HG02623 (cell line): ENCODE results near the gene TEP1.
"Not testable (repeated sequence)": the region's sequence is repeated elsewhere in the genome, so short reads cannot be mapped to it uniquely, and the experiment has no call there.

Experiments used
- ATAC-seq: cut with Tn5 transposase; IDR thresholded peaks from one replicate; pipeline ENCODE4 v1.9.1; 2021; ENCODE audit warnings: moderate library complexity; ENCODE audit not compliant: unreplicated experiment

TEP1 gene

DNA sequence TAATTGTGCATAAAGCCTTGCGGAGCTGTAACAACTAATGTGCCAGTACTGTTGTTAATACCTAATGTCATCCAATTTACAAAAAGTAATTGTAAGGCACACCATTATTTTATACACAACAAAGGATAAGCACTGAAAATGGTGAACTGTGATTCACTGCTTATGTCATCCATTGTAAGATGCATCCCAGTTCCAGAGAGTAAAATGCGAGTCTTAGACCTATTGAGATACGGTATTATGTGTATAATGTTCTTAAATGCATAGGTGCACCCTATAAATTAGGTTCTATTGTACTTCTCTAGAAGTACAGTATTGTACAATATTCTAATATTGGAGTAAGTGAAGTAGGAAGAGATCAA lies 69.5 kb downstream of the TEP1 start:
- no peak for ATAC-seq

DNA sequence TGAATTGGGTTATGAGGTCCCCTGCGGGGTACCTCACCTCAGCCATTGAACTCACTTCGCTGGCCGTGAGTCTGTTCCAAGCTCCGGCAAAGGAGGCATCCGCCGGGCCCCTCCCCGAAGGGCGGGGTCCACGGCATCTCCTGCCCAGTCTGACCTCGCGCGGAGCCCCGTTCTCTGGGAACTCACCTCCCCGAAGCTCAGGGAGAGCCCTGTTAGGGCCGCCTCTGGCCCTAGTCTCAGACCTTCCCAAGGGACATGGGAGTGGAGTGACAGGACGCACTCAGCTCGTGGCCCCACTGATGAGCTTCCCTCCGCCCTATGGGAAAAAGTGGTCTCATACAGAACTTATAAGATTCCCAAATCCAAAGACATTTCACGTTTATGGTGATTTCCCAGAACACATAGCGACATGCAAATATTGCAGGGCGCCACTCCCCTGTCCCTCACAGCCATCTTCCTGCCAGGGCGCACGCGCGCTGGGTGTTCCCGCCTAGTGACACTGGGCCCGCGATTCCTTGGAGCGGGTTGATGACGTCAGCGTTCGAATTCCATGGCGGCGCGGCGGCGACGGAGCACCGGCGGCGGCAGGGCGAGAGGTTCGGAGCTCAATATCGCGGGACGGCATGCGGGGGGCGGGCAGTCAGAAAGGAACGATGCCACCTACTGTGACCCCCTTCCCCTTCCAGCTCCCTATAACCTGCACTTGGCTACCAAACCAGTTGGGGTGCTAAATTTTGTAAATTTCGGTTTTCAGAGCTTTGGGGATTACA lies 70.0 kb downstream of the TEP1 start, which contains the start of gene PARP2:
PARP2 (plus strand) TSS at position 544 of the 770 bp plus-strand sequence; CDS start at position 551, 7 bp downstream.
- peak; percentile 90 for ATAC-seq

DNA sequence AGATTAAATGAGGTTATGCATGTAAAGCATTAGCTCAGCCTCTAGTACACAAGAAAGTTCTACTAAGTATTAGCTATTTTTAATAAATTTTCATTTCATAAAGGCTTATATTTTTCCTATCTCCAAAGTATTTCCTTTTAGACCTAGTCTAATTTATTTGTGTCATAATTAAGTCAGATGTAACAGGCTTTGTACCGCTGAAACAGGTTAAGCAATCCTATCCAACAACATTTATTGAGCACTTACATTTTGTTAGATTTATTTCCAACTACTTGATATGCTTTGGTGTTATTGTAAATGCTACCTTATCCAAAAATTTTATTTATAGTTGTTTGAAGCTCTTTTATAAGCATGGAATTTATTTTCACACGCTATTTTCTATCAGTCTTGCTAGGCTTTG lies 71.7 kb downstream of the TEP1 start:
- ATAC-seq: no peak

DNA sequence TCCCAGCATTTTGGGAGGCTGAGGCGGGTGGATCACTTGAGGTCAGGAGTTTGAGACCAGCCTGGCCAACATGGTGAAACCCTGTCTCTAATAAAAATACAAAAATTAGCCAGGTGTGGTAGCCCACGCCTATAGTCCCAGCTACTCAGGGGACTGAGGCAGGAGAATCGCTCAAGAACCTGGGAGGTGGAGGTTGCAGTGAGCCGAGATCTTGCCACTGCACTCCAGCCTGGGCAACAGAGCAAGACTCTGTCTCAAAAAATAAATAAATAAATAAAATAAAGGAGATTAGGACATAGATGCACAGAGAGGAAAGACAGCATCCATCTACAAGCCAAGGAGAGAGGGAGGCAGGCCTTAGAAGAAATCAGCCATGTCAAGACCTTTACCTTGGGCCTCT lies 72.3 kb downstream of the TEP1 start:
- not testable (repeated sequence) for ATAC-seq

DNA sequence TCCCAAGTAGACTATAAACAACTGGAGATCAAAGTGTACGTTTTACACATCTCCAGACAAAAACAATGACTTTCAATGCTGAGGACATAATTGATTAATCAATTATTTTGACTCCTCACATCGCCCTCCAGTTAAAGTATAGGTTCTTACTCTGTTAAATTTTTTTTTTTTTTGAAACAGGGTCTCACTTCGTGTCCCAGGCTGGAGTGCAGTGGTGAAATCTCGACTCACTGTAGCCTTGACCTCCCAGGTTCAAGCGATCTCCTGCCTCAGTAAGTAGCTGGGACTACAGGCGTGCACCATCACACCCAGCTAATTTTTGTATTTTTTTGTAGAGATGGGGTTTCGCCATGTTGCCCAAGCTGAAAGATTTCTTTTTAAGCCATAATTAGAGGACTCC lies 79.3 kb downstream of the TEP1 start:
- no peak for ATAC-seq

DNA sequence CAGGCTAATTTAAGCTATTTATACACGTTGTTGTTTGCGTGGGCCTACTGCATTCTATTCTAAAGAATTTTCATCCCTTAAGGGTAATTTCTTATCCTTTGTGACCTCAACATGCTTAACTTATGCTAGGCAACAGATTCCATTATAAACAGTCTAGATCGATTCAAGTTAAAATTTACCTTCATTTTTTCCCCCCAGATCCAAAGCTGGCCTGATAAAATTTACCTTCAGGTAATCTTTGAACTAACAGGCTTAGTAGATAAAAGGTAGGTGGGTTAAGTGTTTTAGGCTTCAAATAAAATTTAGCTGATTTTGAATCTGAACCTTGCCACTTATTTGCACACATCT lies 79.8 kb downstream of the TEP1 start:
- ATAC-seq: no peak

DNA sequence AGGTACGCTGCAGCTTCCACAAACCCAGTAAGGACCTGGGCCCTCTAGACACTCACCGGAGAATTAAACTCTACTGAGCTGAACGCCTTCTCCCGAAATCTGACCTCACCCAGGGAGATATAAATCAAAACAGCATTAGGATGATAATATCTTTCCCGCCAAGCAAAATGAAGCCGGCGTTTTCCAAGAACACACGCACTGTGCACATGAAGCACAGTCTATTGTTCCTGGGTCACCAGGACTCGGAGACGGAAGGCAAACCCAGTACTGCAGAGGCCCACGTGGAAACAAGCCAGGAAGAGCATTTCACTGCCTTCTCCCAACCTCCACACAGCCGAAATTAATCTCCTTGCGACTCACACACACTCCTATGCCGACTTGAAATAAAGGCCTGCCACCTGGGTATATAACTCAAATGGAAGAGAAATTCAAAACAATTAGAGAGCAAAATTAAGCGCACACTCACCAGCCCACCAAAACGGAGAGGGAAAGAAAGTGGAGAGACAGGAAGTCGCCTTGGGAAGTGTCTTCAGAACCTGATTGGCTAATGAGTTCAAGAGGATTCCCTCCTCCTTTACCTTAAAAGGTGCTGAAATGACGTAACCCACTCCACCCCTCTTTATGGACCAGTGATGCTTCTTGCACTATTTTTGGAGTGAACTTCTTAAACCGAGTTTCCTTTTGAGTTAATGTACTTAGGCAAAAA lies 80.4 kb downstream of the TEP1 start, which contains the start of gene CCNB1IP1:
CCNB1IP1 (minus strand) TSS at position 492 of the 706 bp plus-strand sequence. CDS start 16,756 bp downstream, outside the sequence.
- peak; percentile 99 for ATAC-seq

DNA sequence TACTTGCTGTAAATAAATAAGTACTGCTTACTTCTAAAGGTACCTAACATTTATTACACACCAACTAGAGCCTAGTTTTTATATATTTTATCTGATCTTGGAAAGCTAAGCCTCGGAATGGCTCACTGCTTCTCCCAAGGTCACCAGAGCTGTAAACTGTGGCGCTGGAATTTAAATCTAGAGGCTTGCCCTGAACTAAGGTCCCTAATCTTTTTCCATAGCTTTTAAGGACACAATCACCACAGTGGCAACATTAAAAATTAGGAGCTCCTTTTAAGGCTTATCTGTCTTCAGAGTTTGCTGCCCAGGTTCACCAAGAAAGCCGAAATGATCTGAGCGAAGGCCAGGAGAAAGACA lies 80.9 kb downstream of the TEP1 start:
- ATAC-seq: no peak

DNA sequence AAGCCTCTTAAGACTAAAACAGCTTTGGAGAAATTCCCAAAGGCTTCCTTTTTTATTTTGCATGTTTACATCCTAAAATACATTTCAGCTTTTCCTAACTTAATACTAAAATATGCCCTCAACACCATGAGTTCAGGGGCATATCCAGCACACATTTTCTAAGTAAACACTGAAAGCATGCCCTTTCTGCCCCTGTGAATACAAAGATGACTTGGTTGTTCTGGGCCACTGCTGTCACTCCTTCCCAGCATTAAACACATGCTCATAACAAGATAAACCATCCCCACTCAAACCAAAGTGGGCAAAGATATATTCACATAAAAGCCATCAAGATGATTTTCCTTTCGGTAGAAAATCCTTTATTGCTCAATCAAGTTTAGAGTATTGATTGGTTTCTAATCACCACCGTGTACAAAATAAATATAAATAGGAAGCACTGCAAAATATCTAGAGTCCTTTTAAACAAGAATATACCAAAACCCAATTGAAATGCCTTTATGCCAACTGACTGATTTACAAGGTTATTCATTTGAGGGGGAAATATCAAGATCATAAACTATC lies 82.2 kb downstream of the TEP1 start:
- ATAC-seq: no peak

DNA sequence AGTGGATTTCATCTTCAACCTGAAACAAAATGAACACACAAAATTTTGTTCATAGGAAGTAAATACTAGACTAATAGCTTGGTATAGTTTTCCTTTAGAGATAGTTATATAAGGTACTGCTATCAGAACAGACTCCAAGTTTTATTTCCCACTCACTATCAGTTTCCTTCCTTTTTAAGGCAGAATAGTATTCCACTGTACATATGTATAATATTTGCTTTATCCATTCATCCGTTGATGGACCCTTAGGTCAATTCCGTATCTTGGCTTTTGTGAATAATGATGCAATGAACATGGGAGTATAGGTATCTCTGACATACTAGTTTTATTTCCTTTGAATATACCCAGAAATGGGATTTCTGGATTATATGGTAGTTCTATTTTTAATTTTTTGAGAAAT lies 83.9 kb downstream of the TEP1 start:
- ATAC-seq: no peak

DNA sequence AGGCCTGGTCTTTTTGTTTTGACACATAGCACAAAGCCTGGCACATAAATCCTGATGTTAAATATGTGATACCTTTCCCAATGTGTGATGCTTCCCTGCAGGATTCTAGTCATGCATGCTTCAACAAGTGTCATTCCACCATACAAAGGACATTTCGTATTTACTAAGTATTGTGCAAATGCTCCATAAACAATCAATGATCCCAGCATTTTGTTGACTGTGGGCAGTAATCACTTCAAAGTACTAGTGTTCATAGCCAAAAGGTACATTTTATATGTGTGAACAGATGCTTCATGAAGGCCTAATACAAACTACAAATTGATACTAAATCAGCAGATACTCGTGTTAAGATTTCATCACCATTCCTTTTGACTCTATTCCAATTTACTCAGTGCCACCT lies 84.6 kb downstream of the TEP1 start:
- no peak for ATAC-seq

DNA sequence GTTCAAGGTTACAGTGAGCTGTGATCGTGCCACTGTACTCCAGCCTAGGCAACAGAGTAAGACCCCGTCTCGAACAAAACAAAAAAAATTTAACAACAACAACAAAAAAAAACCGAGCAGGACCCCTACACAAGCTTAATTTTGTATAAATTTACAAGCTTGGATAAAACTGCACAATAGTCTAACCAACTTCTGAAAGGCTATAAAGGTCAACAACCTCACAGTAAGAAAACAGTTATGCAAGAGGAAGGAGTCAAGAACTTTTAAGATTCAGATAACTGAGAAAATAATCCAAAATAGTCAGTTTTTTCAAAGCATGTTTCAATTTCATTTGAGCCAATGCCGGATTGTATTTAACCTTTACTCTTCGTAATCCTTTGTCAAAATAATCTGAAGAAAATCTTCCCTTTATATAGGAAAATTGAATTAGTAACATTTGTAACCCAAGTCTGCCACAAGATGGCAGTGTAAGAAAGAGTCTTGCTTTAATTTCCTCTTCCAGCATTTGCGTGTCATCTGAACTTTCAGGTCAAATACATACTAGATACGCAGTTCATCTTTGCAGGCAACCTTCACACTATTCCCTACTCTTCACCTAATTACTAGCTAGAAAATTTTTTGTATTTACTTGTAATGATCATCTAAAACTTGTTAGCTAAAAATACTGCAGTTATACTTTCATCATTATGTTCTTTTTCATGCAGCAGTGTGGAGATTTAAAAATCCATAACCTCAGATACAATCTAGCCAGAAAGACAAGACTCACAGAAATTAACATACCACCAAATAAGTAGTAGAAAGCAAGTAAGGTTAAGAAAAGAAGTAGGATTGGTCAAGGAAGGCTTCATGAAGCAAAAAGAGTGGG lies 86.1 kb downstream of the TEP1 start:
- ATAC-seq: no peak

DNA sequence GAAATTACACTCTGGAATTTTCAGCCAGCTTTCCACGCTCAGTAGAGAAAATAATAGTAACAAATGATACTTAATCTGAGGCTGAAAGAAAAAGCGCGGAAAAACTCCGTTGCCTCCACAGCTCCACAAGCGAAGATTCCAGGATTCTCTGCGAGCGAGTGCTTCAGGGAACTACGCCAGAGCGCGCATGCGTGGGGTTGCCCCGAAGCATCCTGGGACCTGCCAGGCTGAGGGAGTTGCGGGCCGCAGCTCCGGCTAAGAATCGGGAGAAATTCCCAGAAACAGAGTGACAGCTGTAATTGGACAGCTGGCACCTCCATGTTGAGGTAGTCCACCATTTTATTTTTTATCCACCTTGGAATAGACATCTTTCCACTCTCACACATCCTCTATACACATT lies 95.6 kb downstream of the TEP1 start:
- no peak for ATAC-seq
